ENCODE measurements around the gene GPR137B. TPM values are rescaled to one million over a fixed set of nuclear protein-coding genes. Genes with fewer than 3 reads are reported as not detected.

GPR137B gene
- total and polyA plus RNA-seq, 2 of the 8 experiments (the other 6 are each of a cell fraction or from before 2014, with no cell fraction given) = 6.9 to 7.7 TPM

DNA sequence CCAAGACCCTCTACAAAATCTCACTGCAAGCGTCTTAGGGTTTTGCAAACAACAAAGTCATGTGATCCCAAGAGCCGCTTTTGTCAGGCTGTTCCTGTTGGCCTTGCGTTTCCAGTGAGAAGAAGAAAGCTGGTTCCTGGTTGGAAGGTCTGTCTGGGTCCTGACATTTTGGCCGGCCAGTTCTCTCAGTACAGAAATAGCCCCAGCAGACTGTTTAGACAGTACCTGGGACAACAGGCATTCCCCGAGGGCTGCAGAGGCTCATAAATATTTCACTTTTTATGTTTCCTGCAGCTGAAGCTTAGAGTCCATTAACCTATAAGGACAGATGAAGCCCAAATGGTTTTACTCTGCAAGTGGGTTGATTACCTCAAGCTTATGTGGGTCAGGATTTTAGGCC, 8.6 kb downstream of the GPR137B start:
- H3K56ac ChIP-seq (replicated peaks; ENCODE audit: insufficient read length, low read depth, low read length) = no peak overlapping the region
- ChIA-PET POLR2A (ENCODE audit: partially characterized antibody) (interaction anchor here (1.0 to 1.2 kb wide), 2 partner anchors 10 to 17 kb away, joined by 3 to 4 read pairs; no protein-coding TSS in a partner anchor), CTCF (ENCODE audit: partially characterized antibody) (interaction anchor here (0.7 to 2.7 kb wide), 7 partner anchors 9 to 332 kb away, joined by 3 to 9 read pairs (median 3); no protein-coding TSS in a partner anchor)
- no peak overlapping the region for H2BK12ac ChIP-seq (ENCODE audit: low read depth, low read length)
- no peak overlapping the region for H3K18ac ChIP-seq (ENCODE audit: extremely low read depth, low read length)
- no peak overlapping the region for H4K5ac ChIP-seq (ENCODE audit: insufficient read length, low read depth, low read length)
- no peak overlapping the region for H4K8ac ChIP-seq (ENCODE audit: extremely low read depth, insufficient read depth, low read length)
- no peaks in the 10 kb centered on the region for H3K9me3 ChIP-seq (ENCODE audit: insufficient read depth in 2 of 2, low read depth in 1 of 2, low read length in 1 of 2)
- no peak overlapping the region for H3K9ac ChIP-seq (replicated peaks in 1 of 4; ENCODE audit: extremely low read depth in 1 of 4, low read depth in 3 of 4, low read length in 3 of 4)
- peaks cover 0 to 13% of the 10 kb centered on the region in 2 experiments; a peak in 2 of 4 replicates for H3K79me2 ChIP-seq (ENCODE audit: control insufficient read depth in 1 of 2, insufficient read depth in 2 of 2, low read length in 2 of 2)
- no peak overlapping the region for H4K91ac ChIP-seq (replicated peaks; ENCODE audit: insufficient read length, low read length)
- no peak overlapping the region for H3K4ac ChIP-seq (replicated peaks; ENCODE audit: insufficient read length, low read depth, low read length)
- H2BK20ac ChIP-seq (ENCODE audit: low read length) = no peak overlapping the region
- H2BK120ac ChIP-seq (replicated peaks; ENCODE audit: low read depth, low read length) = no peak overlapping the region
- no peak overlapping the region for H3K27ac ChIP-seq (ENCODE audit: low read depth, low read length)
- H3K4me2 ChIP-seq (ENCODE audit: insufficient read depth in 1 of 2, low read depth in 2 of 2, low read length in 2 of 2) = no peak overlapping the region
- no peaks in the 10 kb centered on the region for H3K27me3 ChIP-seq (replicated peaks in 1 of 4; ENCODE audit: control insufficient read depth in 3 of 4, extremely low read depth in 1 of 4, insufficient read depth in 3 of 4, low read length in 3 of 4)
- H2AK5ac ChIP-seq (ENCODE audit: low read depth, low read length) = no peak overlapping the region
- H3K36me3 ChIP-seq (ENCODE audit: control insufficient read depth in 2 of 4, insufficient read depth in 4 of 4, low read length in 3 of 4) = no peaks in the 10 kb centered on the region; a peak in 1 of 8 replicates
- H2BK5ac ChIP-seq (ENCODE audit: low read depth, low read length) = no peak overlapping the region
- DNase-seq (ENCODE audit: low read depth in 1 of 2, low spot score in 2 of 2) (no peak), FAIRE-seq (no peak)
- H4K20me1 ChIP-seq (replicated peaks in 1 of 2; ENCODE audit: control insufficient read depth in 1 of 2, insufficient read depth in 2 of 2, low read length in 2 of 2) = peaks cover 4 to 14% of the 10 kb centered on the region in 2 experiments
- H3K4me3 ChIP-seq (ENCODE audit: extremely low read depth in 1 of 4, insufficient read depth in 2 of 4, low read depth in 3 of 4, low read length in 4 of 4) = no peak overlapping the region
- no peak overlapping the region for H3K14ac ChIP-seq (ENCODE audit: insufficient read length)
- peaks cover 6% of the 10 kb centered on the region for H3K79me1 ChIP-seq (ENCODE audit: low read depth, low read length)
- peaks cover 5% of the 10 kb centered on the region; the same call in 1 of the 2 replicates for H3K23me2 ChIP-seq (ENCODE audit: low read depth, low read length)
- WGBS, 2 experiments (ENCODE audit: extremely low coverage in 1 of 2, insufficient coverage in 1 of 2, insufficient read length in 1 of 2, insufficient replicate concordance in 2 of 2, low coverage in 1 of 2, low lambda C conversion rate in 2 of 2, missing lambda C conversion rate in 1 of 2) = 91% methylated on average over 5 of the region's 5 CpGs; no CpG with 5 or more reads in 1 of the 2 experiments
- TF ChIP-seq ZNF274 (IDR thresholded peaks at IDR 0.05; ENCODE audit: borderline replicate concordance, extremely low read depth, low read length) = no peak
- no peak for TF ChIP-seq SP1 (IDR thresholded peaks at IDR 0.05; ENCODE audit: low read depth, low read length)
- TF ChIP-seq, protein P1, sequence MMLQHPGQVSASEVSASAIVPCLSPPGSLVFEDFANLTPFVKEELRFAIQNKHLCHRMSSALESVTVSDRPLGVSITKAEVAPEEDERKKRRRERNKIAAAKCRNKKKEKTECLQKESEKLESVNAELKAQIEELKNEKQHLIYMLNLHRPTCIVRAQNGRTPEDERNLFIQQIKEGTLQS (IDR thresholded peaks at IDR 0.05; ENCODE audit: insufficient read depth, low read depth, low read length) = no peak
- TF ChIP-seq BRCA1 (IDR thresholded peaks at IDR 0.05; ENCODE audit: low read depth, low read length) = no peak
- no peak for TF ChIP-seq POLR2A (IDR thresholded peaks at IDR 0.05; ENCODE audit: control extremely low read depth in 1 of 2, low read depth in 2 of 2, low read length in 2 of 2)
- no peak for TF ChIP-seq RAD21 (IDR thresholded peaks at IDR 0.05 in 1 of 2, conservative IDR thresholded peaks at IDR 0.05 in 1 of 2; ENCODE audit: low read depth in 2 of 2, low read length in 2 of 2)
- no peak for TF ChIP-seq CBX8 (IDR thresholded peaks at IDR 0.05; ENCODE audit: borderline replicate concordance, low read depth, low read length)
- TF ChIP-seq SIX5 (IDR thresholded peaks at IDR 0.05; ENCODE audit: low read depth, low read length) = no peak
- no peak for TF ChIP-seq PHF8 (conservative IDR thresholded peaks at IDR 0.05; ENCODE audit: low read depth, low read length)
- TF ChIP-seq SRF (IDR thresholded peaks at IDR 0.05; ENCODE audit: low read depth, low read length) = no peak
- TF ChIP-seq TCF12 (IDR thresholded peaks at IDR 0.05; ENCODE audit: low read depth, low read length) = no peak
- TF ChIP-seq, protein P2, sequence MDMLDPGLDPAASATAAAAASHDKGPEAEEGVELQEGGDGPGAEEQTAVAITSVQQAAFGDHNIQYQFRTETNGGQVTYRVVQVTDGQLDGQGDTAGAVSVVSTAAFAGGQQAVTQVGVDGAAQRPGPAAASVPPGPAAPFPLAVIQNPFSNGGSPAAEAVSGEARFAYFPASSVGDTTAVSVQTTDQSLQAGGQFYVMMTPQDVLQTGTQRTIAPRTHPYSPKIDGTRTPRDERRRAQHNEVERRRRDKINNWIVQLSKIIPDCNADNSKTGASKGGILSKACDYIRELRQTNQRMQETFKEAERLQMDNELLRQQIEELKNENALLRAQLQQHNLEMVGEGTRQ (IDR thresholded peaks at IDR 0.05; ENCODE audit: low read length) = no peak
- TF ChIP-seq RFX5 (IDR thresholded peaks at IDR 0.05; ENCODE audit: borderline replicate concordance, low read depth, low read length) = no peak
- no peak overlapping the region for H3K23ac ChIP-seq (ENCODE audit: insufficient read length)
- no peak overlapping the region for H2BK15ac ChIP-seq (ENCODE audit: low read length)
- no peak overlapping the region for H2AFZ ChIP-seq (ENCODE audit: low read length)
- H3K4me1 ChIP-seq (replicated peaks in 1 of 4; ENCODE audit: control insufficient read depth in 3 of 4, insufficient read depth in 4 of 4, low read length in 3 of 4) = peaks cover 0 to 9% (median 2%) of the 10 kb centered on the region in 4 experiments; a peak in 4 of 7 replicates
